HG03095 (cell line): Measurements from ENCODE around the gene UBE3B.
"Not testable (repeated sequence)": the region's sequence is repeated elsewhere in the genome, so short reads cannot be mapped to it uniquely, and the experiment has no call there.

Experiments used
- ATAC-seq: cut with Tn5 transposase; IDR thresholded peaks from one replicate; pipeline ENCODE4 v1.9.1; 2021; ENCODE audit warnings: moderate library complexity; ENCODE audit not compliant: unreplicated experiment

UBE3B gene

GRCh38 chr12:109477185-109477962 is at the start of gene UBE3B, which contains the start of gene KCTD10:
Gene UBE3B (plus strand): TSS chr12:109477634. CDS start chr12:109483552, 5,918 bp downstream.
Gene KCTD10 (minus strand): TSS chr12:109477300. CDS start chr12:109477262, 38 bp downstream.
- peak; percentile 84 for ATAC-seq

- ATAC-seq: no peak
Observed at GRCh38 chr12:109428037-109428629, 49.3 kb upstream of the UBE3B start.

GRCh38 chr12:109428804-109429203 is 48.6 kb upstream of the UBE3B start:
- not testable (repeated sequence) for ATAC-seq

- ATAC-seq: no peak
Observed at GRCh38 chr12:109430244-109430643, 47.2 kb upstream of the UBE3B start.

GRCh38 chr12:109432431-109432830 is 45.0 kb upstream of the UBE3B start:
- ATAC-seq: no peak

- no peak for ATAC-seq
Observed at GRCh38 chr12:109432842-109433304, 44.6 kb upstream of the UBE3B start.

- no peak for ATAC-seq
Observed at GRCh38 chr12:109433618-109434017, 43.8 kb upstream of the UBE3B start.

GRCh38 chr12:109434582-109434981 is 42.9 kb upstream of the UBE3B start:
- no peak for ATAC-seq

- no peak for ATAC-seq
Observed at GRCh38 chr12:109435428-109436187, 41.8 kb upstream of the UBE3B start.

GRCh38 chr12:109436188-109436560 is 41.3 kb upstream of the UBE3B start:
- no peak for ATAC-seq

- ATAC-seq: no peak
Observed at GRCh38 chr12:109439181-109439580, 38.3 kb upstream of the UBE3B start.

- not testable (repeated sequence) for ATAC-seq
Observed at GRCh38 chr12:109439951-109440350, 37.5 kb upstream of the UBE3B start.

- no peak for ATAC-seq
Observed at GRCh38 chr12:109440851-109441490, 36.5 kb upstream of the UBE3B start.

GRCh38 chr12:109443794-109444193 is 33.6 kb upstream of the UBE3B start:
- no peak for ATAC-seq

- no peak for ATAC-seq
Observed at GRCh38 chr12:109444259-109444658, 33.2 kb upstream of the UBE3B start.

- ATAC-seq: no peak
Observed at GRCh38 chr12:109445191-109445609, 32.2 kb upstream of the UBE3B start.

- no peak for ATAC-seq
Observed at GRCh38 chr12:109446869-109447268, 30.6 kb upstream of the UBE3B start.

- no peak for ATAC-seq
Observed at GRCh38 chr12:109447482-109447881, 30.0 kb upstream of the UBE3B start.

- no peak for ATAC-seq
Observed at GRCh38 chr12:109448272-109448671, 29.2 kb upstream of the UBE3B start.

GRCh38 chr12:109448707-109449390 is 28.6 kb upstream of the UBE3B start:
- ATAC-seq: no peak
